Measurements from ENCODE around the gene CES5A.
"Not testable (repeated sequence)": the region's sequence is repeated elsewhere in the genome, so short reads cannot be mapped to it uniquely, and the experiment has no call there.

The CES5A gene

DNA sequence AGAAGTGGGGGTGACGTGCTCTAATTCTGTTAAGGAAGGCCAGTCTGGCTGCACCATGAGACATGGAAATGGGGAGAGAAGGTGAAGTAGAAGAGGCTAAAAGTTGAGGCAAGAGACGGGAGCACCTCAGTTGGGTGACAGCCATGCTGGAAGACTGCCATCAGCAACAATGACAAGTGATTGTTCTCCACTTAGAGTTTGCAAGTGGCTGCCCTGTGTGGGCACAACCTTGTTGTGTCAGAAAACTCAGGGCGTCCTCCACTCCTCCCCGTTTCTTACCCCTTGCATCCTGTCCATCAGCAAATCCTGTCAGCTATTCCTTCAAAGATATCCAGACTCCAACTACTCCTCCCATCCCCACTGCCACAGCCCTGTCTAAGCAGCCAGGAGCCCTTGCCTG lies 59.9 kb downstream of the CES5A start:
- H3K4me3 ChIP-seq (ENCODE audit: low read depth, low read length) = no peak overlapping the region
- no peak for DNase-seq (ENCODE audit: low read depth)
- in situ Hi-C loops (cut with HindIII; ENCODE audit: low sequenced_read_pairs) = no loop called here
- TF ChIP-seq, protein P1, sequence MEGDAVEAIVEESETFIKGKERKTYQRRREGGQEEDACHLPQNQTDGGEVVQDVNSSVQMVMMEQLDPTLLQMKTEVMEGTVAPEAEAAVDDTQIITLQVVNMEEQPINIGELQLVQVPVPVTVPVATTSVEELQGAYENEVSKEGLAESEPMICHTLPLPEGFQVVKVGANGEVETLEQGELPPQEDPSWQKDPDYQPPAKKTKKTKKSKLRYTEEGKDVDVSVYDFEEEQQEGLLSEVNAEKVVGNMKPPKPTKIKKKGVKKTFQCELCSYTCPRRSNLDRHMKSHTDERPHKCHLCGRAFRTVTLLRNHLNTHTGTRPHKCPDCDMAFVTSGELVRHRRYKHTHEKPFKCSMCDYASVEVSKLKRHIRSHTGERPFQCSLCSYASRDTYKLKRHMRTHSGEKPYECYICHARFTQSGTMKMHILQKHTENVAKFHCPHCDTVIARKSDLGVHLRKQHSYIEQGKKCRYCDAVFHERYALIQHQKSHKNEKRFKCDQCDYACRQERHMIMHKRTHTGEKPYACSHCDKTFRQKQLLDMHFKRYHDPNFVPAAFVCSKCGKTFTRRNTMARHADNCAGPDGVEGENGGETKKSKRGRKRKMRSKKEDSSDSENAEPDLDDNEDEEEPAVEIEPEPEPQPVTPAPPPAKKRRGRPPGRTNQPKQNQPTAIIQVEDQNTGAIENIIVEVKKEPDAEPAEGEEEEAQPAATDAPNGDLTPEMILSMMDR (IDR thresholded peaks at IDR 0.05; ENCODE audit: low read depth, low read length, missing control alignments) = no peak

DNA sequence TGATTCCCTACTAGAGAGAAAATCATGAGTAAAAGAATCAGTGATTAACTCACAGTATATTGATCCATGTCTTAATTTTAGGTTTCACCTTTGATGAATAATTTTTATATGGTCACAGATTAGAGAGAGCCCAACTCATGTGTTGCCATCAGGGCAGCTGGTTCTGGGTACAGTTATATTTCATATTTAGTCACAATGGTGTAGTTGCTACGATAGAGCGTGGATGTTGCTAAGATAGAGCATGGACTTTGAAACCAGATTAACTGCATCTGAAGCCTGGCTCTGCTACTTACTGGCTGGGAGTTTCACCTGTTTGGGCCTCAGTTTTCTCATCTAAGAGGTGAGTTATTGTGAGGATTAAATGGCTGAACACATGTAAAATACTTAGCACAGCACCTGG lies 61.0 kb downstream of the CES5A start:
- in situ Hi-C loops (cut with HindIII; ENCODE audit: low sequenced_read_pairs); H3K4me3 ChIP-seq (ENCODE audit: low read depth, low read length); DNase-seq (ENCODE audit: low read depth): not testable (repeated sequence)

DNA sequence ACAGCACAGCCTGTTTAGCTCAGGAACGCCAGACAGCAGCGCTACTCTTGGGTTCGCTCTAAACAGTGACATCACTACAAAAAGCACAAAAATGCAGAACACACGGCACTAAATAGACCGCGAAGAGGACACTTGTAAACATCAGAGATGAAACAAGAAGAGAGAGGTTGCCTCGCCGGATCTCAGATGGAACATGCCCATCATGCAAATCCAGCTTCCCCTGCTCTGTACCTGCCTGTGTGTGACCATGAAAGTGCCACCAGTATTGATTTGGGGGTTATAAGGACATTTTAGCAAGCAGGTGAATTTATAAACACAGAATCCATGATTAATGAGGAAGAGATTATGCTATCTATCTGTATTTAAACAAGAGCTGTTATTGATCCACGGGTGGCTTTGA lies 61.4 kb downstream of the CES5A start:
- H3K4me3 ChIP-seq (ENCODE audit: low read depth, low read length); DNase-seq (ENCODE audit: low read depth); in situ Hi-C loops (cut with HindIII; ENCODE audit: low sequenced_read_pairs): not testable (repeated sequence)

DNA sequence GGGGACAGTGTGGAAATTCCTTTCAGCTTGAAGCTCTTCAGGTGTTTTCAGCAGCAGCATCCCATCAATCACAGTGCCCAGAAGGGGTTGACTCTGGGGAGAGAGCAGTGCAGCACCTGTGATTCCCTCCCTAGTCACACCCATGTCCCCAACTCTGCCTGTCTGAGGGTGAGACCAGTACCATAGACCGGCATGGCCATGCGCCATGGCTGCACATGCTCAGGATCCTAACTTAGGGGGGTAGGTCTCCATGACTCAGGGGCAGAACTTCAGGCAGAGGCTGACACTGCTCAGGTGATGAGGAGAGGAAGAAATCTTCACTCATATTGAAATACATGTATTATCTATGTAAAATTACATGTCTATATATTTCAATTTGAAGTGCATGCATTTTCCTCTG lies 62.2 kb downstream of the CES5A start:
- TF ChIP-seq, protein P1 (IDR thresholded peaks at IDR 0.05; ENCODE audit: low read depth, low read length, missing control alignments) = no peak
- in situ Hi-C loops (cut with HindIII; ENCODE audit: low sequenced_read_pairs) = no loop called here
- no peak overlapping the region for H3K4me3 ChIP-seq (ENCODE audit: low read depth, low read length)
- DNase-seq (ENCODE audit: low read depth) = no peak

DNA sequence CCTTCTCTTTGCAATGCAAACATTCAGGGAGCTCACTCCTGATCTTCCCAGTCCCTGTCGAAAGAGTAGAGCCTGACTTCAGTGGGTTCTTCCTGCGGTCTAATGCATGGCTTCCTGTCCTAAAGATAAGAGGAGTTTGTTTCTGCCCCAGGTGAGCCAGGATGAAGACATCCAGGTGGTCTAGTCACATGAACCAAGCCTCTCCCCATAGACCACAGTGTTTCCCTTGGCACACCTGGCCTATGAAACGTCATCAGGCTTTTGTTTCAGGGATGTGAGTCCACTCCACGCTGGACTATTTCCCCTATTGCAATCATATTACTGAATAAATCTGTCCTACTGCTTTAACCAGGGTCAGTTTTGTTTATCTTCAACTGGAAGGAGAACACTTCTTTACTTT lies 63.4 kb downstream of the CES5A start:
- no peak overlapping the region for H3K4me3 ChIP-seq (ENCODE audit: low read depth, low read length)
- in situ Hi-C loops (cut with HindIII; ENCODE audit: low sequenced_read_pairs) = no loop called here
- no peak for DNase-seq (ENCODE audit: low read depth)
- TF ChIP-seq, protein P1 (IDR thresholded peaks at IDR 0.05; ENCODE audit: low read depth, low read length, missing control alignments) = no peak

DNA sequence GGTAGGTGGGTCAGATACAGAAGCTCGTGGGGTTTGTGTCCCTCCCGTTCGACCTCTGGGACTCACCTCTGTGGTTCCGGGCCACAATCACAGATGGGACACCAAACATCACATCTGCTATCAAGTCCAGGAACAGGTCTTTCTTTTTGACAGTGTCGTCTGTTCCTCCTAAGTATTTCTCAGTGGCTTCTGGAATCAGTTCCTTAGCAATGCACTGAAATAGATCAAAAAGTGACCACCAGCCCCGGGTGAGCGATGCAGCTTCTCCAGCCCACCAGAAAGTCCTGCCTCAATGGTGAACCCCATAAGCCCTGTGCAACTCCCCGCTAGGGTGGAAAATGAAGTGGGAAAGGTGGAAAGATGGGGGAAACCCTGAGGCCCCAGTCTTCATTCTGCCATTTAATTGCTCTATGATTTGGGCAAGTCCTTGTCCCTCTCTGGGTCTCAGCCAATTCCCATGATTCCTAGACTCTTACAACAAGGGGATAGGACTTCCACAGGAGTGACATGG lies 64.7 kb downstream of the CES5A start:
- no peak overlapping the region for H3K4me3 ChIP-seq (ENCODE audit: low read depth, low read length)
- no peak for DNase-seq (ENCODE audit: low read depth)
- TF ChIP-seq, protein P1 (IDR thresholded peaks at IDR 0.05; ENCODE audit: low read depth, low read length, missing control alignments) = no peak
- in situ Hi-C loops (cut with HindIII; ENCODE audit: low sequenced_read_pairs) = no loop called here

DNA sequence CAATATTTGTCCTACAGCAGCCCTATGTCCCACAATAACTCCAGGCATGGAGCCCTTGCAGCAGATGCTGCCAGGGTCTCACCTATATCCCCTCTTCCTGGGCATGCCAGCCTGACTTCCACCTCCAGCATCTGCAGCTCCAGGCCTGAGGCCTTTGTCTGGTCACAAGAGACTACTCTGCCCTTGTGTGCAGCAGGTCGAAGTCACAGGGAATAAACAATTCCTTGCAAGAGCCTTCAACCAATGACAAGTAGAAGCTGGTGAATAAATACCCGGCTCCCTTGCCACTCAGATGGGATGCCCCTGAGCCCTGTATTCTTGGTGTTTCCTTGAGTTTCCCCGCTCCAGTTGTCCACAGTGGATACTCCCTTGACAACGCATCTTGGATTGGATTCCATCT lies 65.3 kb downstream of the CES5A start:
- no peak for DNase-seq (ENCODE audit: low read depth)
- in situ Hi-C loops (cut with HindIII; ENCODE audit: low sequenced_read_pairs) = no loop called here
- no peak overlapping the region for H3K4me3 ChIP-seq (ENCODE audit: low read depth, low read length)
- TF ChIP-seq, protein P1 (IDR thresholded peaks at IDR 0.05; ENCODE audit: low read depth, low read length, missing control alignments) = no peak

DNA sequence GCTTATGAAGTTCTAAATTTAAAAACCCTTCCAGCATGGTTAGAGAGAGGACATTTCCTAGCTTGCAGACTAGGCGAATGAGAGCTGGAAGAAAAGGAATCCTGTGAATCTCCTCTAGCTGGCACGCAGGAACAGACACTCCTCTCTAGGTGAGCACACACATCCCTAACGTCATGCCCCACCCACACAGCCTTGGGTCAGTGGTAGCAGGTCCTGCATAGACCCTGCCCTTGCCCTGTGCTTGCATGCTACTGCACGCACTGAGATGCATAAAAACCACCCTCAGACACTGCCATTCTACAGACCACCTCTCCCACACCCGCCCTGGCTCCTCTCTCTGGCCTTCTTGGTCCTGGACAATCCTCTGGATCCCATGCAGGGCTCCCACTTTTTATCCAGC lies 65.8 kb downstream of the CES5A start:
- DNase-seq (ENCODE audit: low read depth) = no peak
- in situ Hi-C loops (cut with HindIII; ENCODE audit: low sequenced_read_pairs) = no loop called here
- TF ChIP-seq, protein P1 (IDR thresholded peaks at IDR 0.05; ENCODE audit: low read depth, low read length, missing control alignments) = no peak
- H3K4me3 ChIP-seq (ENCODE audit: low read depth, low read length) = no peak overlapping the region

DNA sequence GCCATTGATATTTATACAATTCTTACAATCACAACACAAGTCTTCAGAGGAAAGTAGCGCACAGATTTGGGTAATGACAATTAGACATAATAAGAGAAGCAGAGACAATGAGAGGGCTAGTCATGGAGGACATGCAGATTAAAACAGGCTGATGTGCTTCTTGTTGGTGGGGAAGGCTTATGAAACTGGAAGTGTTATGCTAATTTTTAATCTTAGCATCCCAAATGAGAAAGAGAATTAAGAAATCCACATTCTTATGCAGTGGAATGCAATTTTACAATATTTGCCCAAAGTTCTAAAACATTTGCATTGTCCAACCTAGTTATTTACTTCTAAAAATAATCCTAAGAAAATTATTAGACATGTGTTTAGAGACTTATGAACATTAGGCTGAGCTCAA lies 66.9 kb downstream of the CES5A start:
- H3K4me3 ChIP-seq (ENCODE audit: low read depth, low read length); DNase-seq (ENCODE audit: low read depth); in situ Hi-C loops (cut with HindIII; ENCODE audit: low sequenced_read_pairs): not testable (repeated sequence)

DNA sequence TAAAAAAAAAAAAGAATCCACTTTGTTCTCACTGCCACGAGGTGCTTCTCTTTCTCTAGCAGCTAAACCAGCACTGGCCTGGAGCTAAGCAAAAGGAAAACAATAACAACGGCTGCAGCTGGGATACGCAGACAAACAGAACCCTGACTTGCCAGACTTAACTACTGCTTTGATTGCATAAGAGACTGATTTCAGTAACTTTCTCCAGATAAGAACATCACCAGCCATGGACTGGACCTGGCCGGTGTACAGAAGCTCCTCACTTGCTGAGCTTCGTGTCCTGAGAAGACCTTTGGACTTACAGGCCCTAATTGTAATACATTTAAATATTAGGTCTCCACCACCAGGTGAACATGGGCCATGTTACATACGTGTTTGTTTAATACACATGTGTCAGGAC lies 70.1 kb downstream of the CES5A start:
- H3K4me3 ChIP-seq (ENCODE audit: low read depth, low read length); DNase-seq (ENCODE audit: low read depth); in situ Hi-C loops (cut with HindIII; ENCODE audit: low sequenced_read_pairs): not testable (repeated sequence)

DNA sequence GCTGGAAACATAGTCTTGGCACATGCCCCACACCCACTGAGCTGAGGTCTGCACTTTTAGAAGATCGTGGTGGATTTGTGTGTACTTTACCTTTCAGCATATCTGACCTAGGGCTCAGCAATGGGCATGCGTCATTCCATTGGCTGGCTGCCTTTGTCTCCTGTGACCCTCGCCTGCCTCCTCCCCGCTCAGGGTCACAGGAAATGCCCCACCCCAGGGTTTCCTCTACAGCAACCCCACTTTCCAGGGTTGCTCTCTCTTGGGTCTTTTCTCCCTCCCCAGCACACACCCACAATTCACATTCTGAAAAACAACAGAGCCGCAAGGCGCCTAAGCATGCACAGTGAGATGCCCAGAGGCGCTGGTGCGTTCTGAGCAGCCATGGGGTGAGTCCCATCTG lies 71.5 kb downstream of the CES5A start:
- H3K4me3 ChIP-seq (ENCODE audit: low read depth, low read length); DNase-seq (ENCODE audit: low read depth); in situ Hi-C loops (cut with HindIII; ENCODE audit: low sequenced_read_pairs): not testable (repeated sequence)

Measured in astrocyte of the cerebellum (primary cell).